ENCODE data around the gene TEX2. TPM values are rescaled to one million over a fixed set of nuclear protein-coding genes. Genes with fewer than 3 reads are reported as not detected.

Gene TEX2
- total RNA-seq, 1 experiment from 2014 or later, result 13.7 TPM

DNA sequence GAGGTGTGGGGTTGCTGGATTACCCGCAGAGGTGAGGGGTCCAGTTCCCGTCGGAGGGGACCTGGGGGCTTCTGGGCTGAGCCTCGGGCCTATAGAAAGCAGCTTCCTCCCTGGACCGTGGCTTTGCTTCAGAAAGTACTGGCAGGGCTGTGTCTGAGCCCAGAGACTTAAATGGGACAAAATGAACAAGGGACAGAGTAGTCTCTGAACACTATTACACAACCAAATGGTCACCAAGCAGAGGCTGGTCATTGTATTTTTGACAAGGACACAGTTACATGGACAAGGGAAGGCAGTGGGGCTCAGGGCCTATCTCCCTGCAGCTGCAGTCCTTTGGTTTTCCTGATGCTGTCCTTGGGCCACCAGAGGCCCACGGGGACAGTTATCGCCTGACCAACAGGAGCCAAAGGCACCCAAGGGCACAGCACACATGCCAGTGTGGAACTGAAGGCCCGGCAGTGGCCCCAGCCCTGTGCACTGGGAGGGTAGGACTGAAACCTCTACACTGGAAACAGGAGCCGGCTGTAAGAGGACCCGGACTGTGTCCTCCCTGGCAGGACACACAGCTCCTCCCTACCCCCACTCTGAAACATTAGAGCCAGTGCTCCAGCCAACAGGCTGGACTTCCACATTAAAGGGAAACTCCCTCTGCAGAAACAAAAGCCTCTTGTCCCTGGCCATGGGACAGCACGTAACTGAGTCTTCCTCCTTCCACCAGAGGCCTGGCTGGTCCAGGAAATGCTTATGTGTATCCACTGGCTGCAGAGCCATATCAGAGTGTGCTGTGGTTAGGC lies 107.1 kb downstream of the TEX2 start:
- no peak for DNase-seq (ENCODE audit: low read depth in 1 of 2, low spot score in 2 of 2)
- H3K4me1 ChIP-seq (replicated peaks), result no peaks in the 10 kb centered on the region
- H3K27ac ChIP-seq, result no peak overlapping the region

DNA sequence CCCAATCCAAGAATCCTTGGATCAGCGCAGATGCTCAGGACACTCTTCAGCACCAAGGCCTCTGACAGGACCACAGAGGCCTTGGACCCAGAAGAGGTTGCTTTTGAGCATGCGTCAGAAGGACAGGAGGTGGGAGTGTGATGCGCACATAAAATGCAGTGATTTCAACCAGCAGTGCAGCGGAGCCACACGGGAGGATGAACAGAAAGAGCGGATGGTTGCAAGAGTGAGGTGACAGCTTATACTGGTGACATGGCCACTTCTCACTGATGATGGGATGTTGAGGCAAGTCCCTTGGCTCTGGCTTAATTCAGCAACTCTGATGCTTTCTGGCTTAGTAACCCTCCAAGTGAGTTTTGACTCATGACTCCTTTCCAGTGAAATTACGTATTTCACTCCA lies 107.9 kb downstream of the TEX2 start:
- peaks cover 3% of the 10 kb centered on the region; the same call in 1 of the 2 replicates for H3K36me3 ChIP-seq
- H3K4me1 ChIP-seq (replicated peaks), result no peaks in the 10 kb centered on the region
- no peaks in the 10 kb centered on the region for H3K9me3 ChIP-seq (replicated peaks)
- H3K27ac ChIP-seq, result no peak overlapping the region
- H3K4me3 ChIP-seq, result no peak overlapping the region
- DNase-seq (ENCODE audit: low read depth in 1 of 2, low spot score in 2 of 2), result no peak
- no peaks in the 10 kb centered on the region for H3K27me3 ChIP-seq (replicated peaks)

More for the DNA sequence above, 107.1 kb downstream of the TEX2 start:
- Histone ChIP-seq H3K4me3 (no peak overlapping the region), H3K27me3 (replicated peaks) (no peaks in the 10 kb centered on the region), H3K9me3 (replicated peaks) (no peaks in the 10 kb centered on the region), H3K36me3 (peaks cover 3% of the 10 kb centered on the region; the same call in 1 of the 2 replicates)

DNA sequence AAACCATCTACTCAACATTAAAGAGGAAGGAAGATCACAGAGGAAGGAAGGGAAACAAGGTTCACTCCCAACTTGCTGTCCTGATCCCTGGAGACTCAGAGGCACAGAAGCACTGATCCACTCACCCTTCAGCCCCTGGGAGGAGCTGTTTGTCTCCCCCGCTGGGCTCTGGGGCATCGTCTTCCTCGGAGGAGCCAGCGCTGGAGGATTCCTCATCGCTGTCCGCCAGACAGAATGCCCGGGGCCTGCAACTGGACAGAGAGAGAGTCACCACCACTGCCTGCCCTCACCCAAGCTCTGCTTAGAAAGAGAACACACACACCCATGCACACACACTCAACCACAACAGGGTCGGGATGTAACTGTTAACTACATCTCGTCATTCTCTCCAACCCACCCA lies 108.3 kb downstream of the TEX2 start:
- Histone ChIP-seq H3K9me3 (replicated peaks) (no peaks in the 10 kb centered on the region), H3K4me1 (replicated peaks) (no peaks in the 10 kb centered on the region), H3K27me3 (replicated peaks) (no peaks in the 10 kb centered on the region), H3K36me3 (peaks cover 3% of the 10 kb centered on the region; the same call in 1 of the 2 replicates), H3K4me3 (no peak overlapping the region), H3K27ac (no peak overlapping the region)
- DNase-seq (ENCODE audit: low read depth in 1 of 2, low spot score in 2 of 2), result no peak

DNA sequence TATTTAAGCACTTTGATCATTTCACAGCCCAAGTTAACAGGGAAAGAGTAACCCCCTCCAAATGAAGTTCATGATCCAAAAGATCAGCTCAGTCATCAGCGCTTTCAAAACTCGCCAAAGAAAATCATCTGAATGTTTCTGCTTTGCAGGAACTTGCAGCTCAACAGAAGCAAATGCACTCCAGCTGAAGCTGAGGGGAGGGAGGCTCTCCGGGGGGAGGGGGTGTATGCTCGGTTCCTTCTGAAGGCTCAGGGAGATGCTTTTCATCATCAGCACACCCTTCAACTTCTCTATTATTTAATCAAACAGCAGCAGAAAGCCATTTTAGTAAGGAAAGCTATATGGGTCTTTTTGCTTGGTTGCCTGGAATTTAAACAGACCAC lies 108.8 kb downstream of the TEX2 start:
- Histone ChIP-seq H3K9me3 (replicated peaks) (no peaks in the 10 kb centered on the region), H3K27me3 (replicated peaks) (no peaks in the 10 kb centered on the region), H3K36me3 (peaks cover 3% of the 10 kb centered on the region; the same call in 1 of the 2 replicates), H3K4me3 (no peak overlapping the region), H3K4me1 (replicated peaks) (no peaks in the 10 kb centered on the region), H3K27ac (no peak overlapping the region)
- no peak for DNase-seq (ENCODE audit: low read depth in 1 of 2, low spot score in 2 of 2)

- Histone ChIP-seq H3K27me3 (replicated peaks) (no peaks in the 10 kb centered on the region), H3K36me3 (peaks cover 3% of the 10 kb centered on the region; the same call in 1 of the 2 replicates), H3K27ac (no peak overlapping the region)
Measured at GRCh38 chr17:64153565-64154312, 109.3 kb downstream of the TEX2 start.

DNA sequence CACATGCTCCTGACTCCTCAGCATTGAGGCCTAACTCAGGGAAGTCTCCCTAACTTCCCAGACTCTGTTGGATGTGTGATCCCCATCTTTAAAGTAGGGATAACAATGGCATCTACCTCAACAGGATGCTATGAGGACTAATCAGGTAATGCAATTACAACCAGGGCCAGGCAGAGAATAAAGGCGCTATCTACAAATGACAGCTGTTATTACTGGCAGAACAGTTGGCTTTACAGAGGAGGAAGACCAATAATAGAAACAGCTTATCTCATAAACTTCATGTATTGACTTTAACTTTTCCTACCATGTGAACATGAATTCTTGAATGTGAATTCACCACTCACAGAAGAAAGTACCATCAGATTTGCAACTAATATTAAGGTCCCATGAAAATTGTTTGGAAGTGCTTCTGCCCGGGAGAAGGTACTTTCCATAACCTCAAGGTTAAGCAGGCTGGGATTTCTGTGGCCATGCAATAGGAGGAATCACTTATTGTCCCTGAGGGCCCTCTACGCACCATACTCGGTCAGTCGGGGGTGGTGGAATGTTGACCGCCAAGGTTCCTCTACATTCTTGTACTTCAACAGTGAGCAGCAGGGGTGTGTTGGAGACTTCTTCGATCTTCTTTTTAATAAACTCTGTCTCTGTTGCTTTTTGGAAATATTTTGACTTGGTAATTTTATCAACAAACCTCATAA lies 110.5 kb downstream of the TEX2 start:
- no peaks in the 10 kb centered on the region for H3K4me1 ChIP-seq (replicated peaks)

More at GRCh38 chr17:64153565-64154312, 109.3 kb downstream of the TEX2 start:
- DNase-seq (ENCODE audit: low read depth in 1 of 2, low spot score in 2 of 2), result no peak
- H3K4me1 ChIP-seq (replicated peaks), result no peaks in the 10 kb centered on the region
- H3K4me3 ChIP-seq, result no peak overlapping the region
- H3K9me3 ChIP-seq (replicated peaks), result no peaks in the 10 kb centered on the region

DNA sequence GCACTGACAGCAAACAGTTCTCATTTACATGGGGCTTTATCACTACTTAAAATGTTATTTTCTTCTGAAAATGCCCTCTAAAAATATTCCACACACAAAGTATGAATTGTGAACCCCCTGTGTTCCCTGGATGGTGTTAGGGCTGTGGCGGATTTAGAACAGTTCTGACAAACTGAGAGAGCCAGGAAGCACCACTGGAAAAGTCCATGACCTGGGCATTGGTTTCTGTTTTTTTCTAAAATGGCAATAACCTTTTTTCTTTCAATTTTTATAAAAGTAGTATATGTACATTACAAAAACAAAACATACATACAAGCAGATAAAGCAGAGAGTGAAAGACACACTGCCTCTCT lies 112.1 kb downstream of the TEX2 start:
- H3K36me3 ChIP-seq, result peaks cover 22% of the 10 kb centered on the region
- no peaks in the 10 kb centered on the region for H3K9me3 ChIP-seq (replicated peaks)

More for the DNA sequence above, 110.5 kb downstream of the TEX2 start:
- Histone ChIP-seq H3K27me3 (replicated peaks) (no peaks in the 10 kb centered on the region), H3K9me3 (replicated peaks) (no peaks in the 10 kb centered on the region), H3K27ac (no peak overlapping the region), H3K4me3 (no peak overlapping the region), H3K36me3 (peaks cover 7% of the 10 kb centered on the region)
- DNase-seq (ENCODE audit: low read depth in 1 of 2, low spot score in 2 of 2), result no peak

DNA sequence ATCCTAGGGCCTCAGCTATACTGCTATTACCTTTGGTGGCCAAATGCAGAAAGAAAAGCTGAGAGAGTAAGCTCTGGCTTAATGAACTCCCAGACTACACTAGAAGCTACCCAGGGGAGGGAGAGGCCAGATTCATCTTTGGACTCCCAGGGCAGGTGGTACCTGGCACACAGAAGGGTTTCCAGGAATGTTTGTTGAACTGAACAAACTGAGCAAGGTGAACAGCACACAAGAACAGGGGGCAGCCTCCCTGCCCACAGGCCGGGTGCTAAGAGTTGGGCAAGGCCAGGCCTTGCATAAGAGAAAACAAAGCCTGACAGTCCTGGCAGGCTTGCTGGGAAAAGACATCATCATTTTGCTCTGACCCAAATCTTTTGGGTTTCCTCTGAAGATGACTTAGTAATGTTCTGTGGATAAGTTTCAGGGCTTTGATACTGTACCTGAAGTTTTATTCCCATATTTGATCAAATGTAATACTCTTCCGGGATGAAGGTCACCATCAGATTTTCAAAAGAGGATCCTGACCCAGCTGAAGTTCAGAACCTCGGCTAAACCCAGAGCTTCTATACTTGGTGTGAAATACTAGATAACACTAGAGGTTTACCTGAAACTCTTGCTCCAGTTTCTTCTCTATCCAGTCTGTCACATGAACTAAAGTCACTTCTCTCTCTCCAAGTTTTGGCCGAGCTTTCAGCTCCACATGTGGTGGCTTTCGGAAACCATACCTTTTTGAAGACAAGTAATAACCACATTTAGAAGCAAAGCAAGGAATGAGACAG lies 112.6 kb downstream of the TEX2 start:
- Histone ChIP-seq H3K9me3 (replicated peaks) (no peaks in the 10 kb centered on the region), H3K27ac (no peak overlapping the region), H3K27me3 (replicated peaks) (no peaks in the 10 kb centered on the region), H3K36me3 (peaks cover 24% of the 10 kb centered on the region), H3K4me3 (no peak overlapping the region), H3K4me1 (replicated peaks) (peaks cover 9% of the 10 kb centered on the region)
- DNase-seq (ENCODE audit: low read depth in 1 of 2, low spot score in 2 of 2), result no peak

More for the DNA sequence above, 112.1 kb downstream of the TEX2 start:
- Histone ChIP-seq H3K4me3 (no peak overlapping the region), H3K27ac (no peak overlapping the region), H3K27me3 (replicated peaks) (no peaks in the 10 kb centered on the region), H3K4me1 (replicated peaks) (peaks cover 9% of the 10 kb centered on the region)
- DNase-seq (ENCODE audit: low read depth in 1 of 2, low spot score in 2 of 2), result no peak

GRCh38 chr17:64149196-64149595 lies 113.9 kb downstream of the TEX2 start:
- Histone ChIP-seq H3K9me3 (replicated peaks) (no peaks in the 10 kb centered on the region), H3K4me3 (no peak overlapping the region), H3K27me3 (replicated peaks) (no peaks in the 10 kb centered on the region), H3K36me3 (peaks cover 24% of the 10 kb centered on the region), H3K27ac (no peak overlapping the region), H3K4me1 (replicated peaks) (peaks cover 13% of the 10 kb centered on the region)
- no peak for DNase-seq (ENCODE audit: low read depth in 1 of 2, low spot score in 2 of 2)

DNA sequence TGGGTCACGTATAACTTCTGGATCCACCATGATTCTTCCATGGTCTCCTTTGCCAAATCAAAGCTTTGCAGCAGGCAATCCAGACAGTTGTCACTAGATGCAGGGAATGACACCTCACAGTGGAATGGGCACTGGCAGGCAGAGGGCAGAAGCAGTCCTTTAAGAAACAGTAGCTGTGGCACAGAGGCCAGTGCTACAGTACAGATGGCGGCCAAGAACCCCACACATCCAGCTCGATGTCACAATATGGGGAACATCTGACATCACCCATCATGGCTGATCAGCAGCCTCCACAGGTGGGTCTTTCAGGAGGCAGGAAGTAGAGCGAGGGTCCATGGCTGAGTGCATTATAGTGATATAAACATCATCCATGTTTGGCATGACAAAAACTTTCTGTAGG lies 114.4 kb downstream of the TEX2 start:
- Histone ChIP-seq H3K9me3 (replicated peaks) (no peaks in the 10 kb centered on the region), H3K27me3 (replicated peaks) (no peaks in the 10 kb centered on the region), H3K27ac (no peak overlapping the region), H3K36me3 (peaks cover 24% of the 10 kb centered on the region), H3K4me3 (no peak overlapping the region), H3K4me1 (replicated peaks) (peaks cover 13% of the 10 kb centered on the region)
- DNase-seq (ENCODE audit: low read depth in 1 of 2, low spot score in 2 of 2), result peak in 1 of 2 experiments; percentile 32

DNA sequence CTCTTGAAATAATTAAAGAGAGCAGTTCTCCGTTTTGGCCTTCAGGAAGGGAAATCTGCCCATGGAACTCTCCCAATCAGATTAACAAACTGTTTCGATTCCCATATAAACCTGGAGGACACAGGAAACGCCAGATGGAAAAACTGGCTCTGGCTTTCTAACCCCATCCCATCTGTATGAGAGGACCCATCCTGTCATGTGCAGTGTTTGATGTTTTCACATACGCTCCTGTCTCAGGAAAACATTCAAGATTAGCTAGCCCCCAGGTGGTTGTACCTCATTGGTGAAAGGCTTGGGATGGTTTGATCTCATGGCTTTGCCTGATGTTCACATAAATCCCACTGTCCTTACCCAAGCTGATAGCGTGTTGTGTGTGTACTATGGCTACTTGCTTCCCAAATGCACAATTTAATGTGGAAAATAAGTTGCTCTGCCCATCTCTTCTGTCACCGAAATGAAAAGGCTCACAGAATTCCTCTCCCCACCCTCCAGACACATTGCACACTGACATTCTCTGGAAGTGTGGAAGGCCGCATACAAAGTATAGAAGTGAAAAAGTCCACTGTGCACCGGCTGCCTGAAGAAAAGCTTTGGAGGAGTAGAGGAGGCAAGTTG lies 114.9 kb downstream of the TEX2 start:
- Histone ChIP-seq H3K36me3 (peaks cover 24% of the 10 kb centered on the region), H3K4me3 (no peak overlapping the region), H3K27ac (no peak overlapping the region), H3K27me3 (replicated peaks) (no peaks in the 10 kb centered on the region), H3K9me3 (replicated peaks) (no peaks in the 10 kb centered on the region), H3K4me1 (replicated peaks) (peaks cover 13% of the 10 kb centered on the region)
- DNase-seq (ENCODE audit: low read depth in 1 of 2, low spot score in 2 of 2), result peak in 1 of 2 experiments; percentile 29

DNA sequence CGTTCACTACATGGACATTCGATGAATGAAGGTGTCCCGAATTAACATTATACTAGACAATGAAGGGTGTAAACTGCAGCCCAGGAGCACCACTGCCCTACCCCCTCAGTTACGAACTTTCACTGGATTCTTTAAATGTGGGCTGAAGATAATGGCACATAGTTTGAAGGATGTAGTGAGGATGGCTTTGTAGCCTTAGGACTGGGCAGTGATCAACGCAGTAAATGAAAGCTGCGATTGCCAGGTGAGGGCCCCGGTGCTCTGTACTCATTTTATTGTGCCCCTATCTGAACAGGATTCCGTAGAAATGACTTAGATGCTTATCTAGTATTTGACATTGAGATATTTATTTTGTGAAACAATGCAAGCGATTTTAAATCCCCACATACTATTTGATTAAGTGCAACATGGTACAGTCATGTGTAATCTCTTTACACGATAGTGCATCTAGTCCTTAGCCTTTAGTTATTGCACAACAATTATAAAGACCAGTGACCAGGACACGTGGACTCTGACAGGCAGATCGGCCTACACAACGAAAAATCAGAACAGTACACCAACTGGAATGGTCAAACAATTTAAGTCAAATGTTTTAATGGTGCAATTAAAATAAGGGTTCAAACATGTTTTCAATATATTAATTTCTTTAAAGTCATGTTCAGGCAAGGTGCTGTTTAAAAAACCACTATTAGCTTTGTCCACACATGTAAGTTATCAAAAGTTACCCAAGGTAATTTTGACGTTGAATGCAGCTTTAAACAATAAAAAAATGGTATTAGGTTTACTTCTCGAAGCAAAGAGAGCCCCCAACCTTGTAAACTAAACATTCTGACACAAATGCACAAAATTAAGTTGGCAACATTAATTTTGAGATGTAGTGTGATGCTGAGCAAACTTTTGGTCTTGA lies 115.7 kb downstream of the TEX2 start:
- H3K27ac ChIP-seq, result peak overlapping the region; percentile 72; the same call in 1 of the 2 replicates
- H3K36me3 ChIP-seq, result peaks cover 21% of the 10 kb centered on the region
- peaks cover 13% of the 10 kb centered on the region for H3K4me1 ChIP-seq (replicated peaks)
- no peaks in the 10 kb centered on the region for H3K27me3 ChIP-seq (replicated peaks)
- H3K4me3 ChIP-seq, result peak overlapping the region; percentile 57
- DNase-seq (ENCODE audit: low read depth in 1 of 2, low spot score in 2 of 2), result peak; percentile 18 to 35
- H3K9me3 ChIP-seq (replicated peaks), result no peaks in the 10 kb centered on the region

Measured in SJSA1 (cell line).